ENCODE results near the gene SH3BP1. TPM values are rescaled to one million over a fixed set of nuclear protein-coding genes. Genes with fewer than 3 reads are reported as not detected.

Gene SH3BP1
- total and polyA plus RNA-seq, 2 of the 8 experiments (the other 6 are each of a cell fraction or from before 2014, with no cell fraction given) = 23.9 to 40.3 TPM

- CTCF ChIA-PET (ENCODE audit: partially characterized antibody) = interaction anchor here (0.7 kb wide), 3 partner anchors 61 to 984 kb away, joined by 3 read pairs; no protein-coding TSS in a partner anchor
- H2AK5ac ChIP-seq (ENCODE audit: low read depth, low read length) = no peak overlapping the region
- H3K9me3 ChIP-seq (ENCODE audit: insufficient read depth in 2 of 2, low read depth in 1 of 2, low read length in 1 of 2) = no peaks in the 10 kb centered on the region; a peak in 1 of 4 replicates
- H3K27me3 ChIP-seq (replicated peaks in 1 of 4; ENCODE audit: control insufficient read depth in 3 of 4, extremely low read depth in 1 of 4, insufficient read depth in 3 of 4, low read length in 3 of 4) = no peaks in the 10 kb centered on the region
- no peak overlapping the region for H4K8ac ChIP-seq (ENCODE audit: extremely low read depth, insufficient read depth, low read length)
- no peak overlapping the region for H3K18ac ChIP-seq (ENCODE audit: extremely low read depth, low read length)
- H3K23me2 ChIP-seq (ENCODE audit: low read depth, low read length) = no peaks in the 10 kb centered on the region
- H3K4me2 ChIP-seq (ENCODE audit: insufficient read depth in 1 of 2, low read depth in 2 of 2, low read length in 2 of 2) = no peak overlapping the region
- no peak overlapping the region for H2BK12ac ChIP-seq (ENCODE audit: low read depth, low read length)
- no peak for DNase-seq (ENCODE audit: low read depth in 1 of 2, low spot score in 2 of 2)
- no peak overlapping the region for H3K4ac ChIP-seq (replicated peaks; ENCODE audit: insufficient read length, low read depth, low read length)
- no peak for FAIRE-seq
- WGBS, 2 experiments (ENCODE audit: extremely low coverage in 1 of 2, insufficient coverage in 1 of 2, insufficient read length in 1 of 2, insufficient replicate concordance in 2 of 2, low coverage in 1 of 2, low lambda C conversion rate in 2 of 2, missing lambda C conversion rate in 1 of 2) = 100% methylated on average over 3 of the region's 3 CpGs; no CpG with 5 or more reads in 1 of the 2 experiments
- H3K14ac ChIP-seq (ENCODE audit: insufficient read length) = no peak overlapping the region
- no peak overlapping the region for H3K9ac ChIP-seq (replicated peaks in 1 of 4; ENCODE audit: extremely low read depth in 1 of 4, low read depth in 3 of 4, low read length in 3 of 4)
- H2BK5ac ChIP-seq (ENCODE audit: low read depth, low read length) = no peak overlapping the region
- H3K79me1 ChIP-seq (ENCODE audit: low read depth, low read length) = no peaks in the 10 kb centered on the region; the same call in 1 of the 2 replicates
- H3K4me3 ChIP-seq (ENCODE audit: extremely low read depth in 1 of 4, insufficient read depth in 2 of 4, low read depth in 3 of 4, low read length in 4 of 4) = no peak overlapping the region
- H2AFZ ChIP-seq (ENCODE audit: low read length) = no peak overlapping the region
- H2BK20ac ChIP-seq (ENCODE audit: low read length) = no peak overlapping the region
- H3K23ac ChIP-seq (ENCODE audit: insufficient read length) = no peak overlapping the region
- H4K20me1 ChIP-seq (replicated peaks in 1 of 2; ENCODE audit: control insufficient read depth in 1 of 2, insufficient read depth in 2 of 2, low read length in 2 of 2) = peaks cover 0 to 5% of the 10 kb centered on the region in 2 experiments
- peaks cover 0 to 5% (median 0%) of the 10 kb centered on the region in 4 experiments; a peak in 1 of 7 replicates for H3K4me1 ChIP-seq (replicated peaks in 1 of 4; ENCODE audit: control insufficient read depth in 3 of 4, insufficient read depth in 4 of 4, low read length in 3 of 4)
- H4K5ac ChIP-seq (ENCODE audit: insufficient read length, low read depth, low read length) = no peak overlapping the region
- no peak overlapping the region for H2BK15ac ChIP-seq (ENCODE audit: low read length)
- POLR2A ChIA-PET (ENCODE audit: partially characterized antibody) = interaction anchor here (0.7 to 0.9 kb wide), 5 partner anchors 10 to 262 kb away, joined by 3 to 4 read pairs (median 3); no protein-coding TSS in a partner anchor
- H4K91ac ChIP-seq (replicated peaks; ENCODE audit: insufficient read length, low read length) = no peak overlapping the region
- peaks cover 5 to 45% (median 27%) of the 10 kb centered on the region in 4 experiments; a peak in 7 of 8 replicates for H3K36me3 ChIP-seq (ENCODE audit: control insufficient read depth in 2 of 4, insufficient read depth in 4 of 4, low read length in 3 of 4)
- no peak overlapping the region for H3K27ac ChIP-seq (ENCODE audit: low read depth, low read length)
- no peaks in the 10 kb centered on the region for H3K79me2 ChIP-seq (ENCODE audit: control insufficient read depth in 1 of 2, insufficient read depth in 2 of 2, low read length in 2 of 2)
- H2BK120ac ChIP-seq (replicated peaks; ENCODE audit: low read depth, low read length) = no peak overlapping the region
- H3K56ac ChIP-seq (replicated peaks; ENCODE audit: insufficient read length, low read depth, low read length) = no peak overlapping the region
- TF ChIP-seq KDM4A (IDR thresholded peaks at IDR 0.05; ENCODE audit: low read depth, low read length, severe bottlenecking) (no peak), ZNF274 (IDR thresholded peaks at IDR 0.05; ENCODE audit: borderline replicate concordance, extremely low read depth, low read length) (no peak), SIN3A (conservative IDR thresholded peaks at IDR 0.05 in 1 of 2, IDR thresholded peaks at IDR 0.05 in 1 of 2; ENCODE audit: low read depth in 1 of 2, low read length in 2 of 2) (no peak), GTF2F1 (IDR thresholded peaks at IDR 0.05; ENCODE audit: borderline replicate concordance, low read depth, low read length) (no peak), MAFK (IDR thresholded peaks at IDR 0.05; ENCODE audit: low read depth, low read length) (no peak), SUZ12 (IDR thresholded peaks at IDR 0.05; ENCODE audit: low read length) (no peak), BRCA1 (IDR thresholded peaks at IDR 0.05; ENCODE audit: low read depth, low read length) (no peak), TBP (IDR thresholded peaks at IDR 0.05; ENCODE audit: low read depth, low read length) (no peak), GABPA (IDR thresholded peaks at IDR 0.05; ENCODE audit: borderline replicate concordance, insufficient read depth, low read length) (no peak), RNF2 (IDR thresholded peaks at IDR 0.05; ENCODE audit: borderline replicate concordance, low read depth, low read length, missing control alignments, poor library complexity, severe bottlenecking) (no peak), JUND (IDR thresholded peaks at IDR 0.05; ENCODE audit: low read length) (no peak), MAX (IDR thresholded peaks at IDR 0.05) (no peak), BCL11A (IDR thresholded peaks at IDR 0.05; ENCODE audit: low read depth in 2 of 2, low read length in 2 of 2) (no peak)
These were observed 65.2 kb downstream of the SH3BP1 start for GRCh38 chr22:37704645-37705044.

Measured in H1 (cell line).